Fibroblast of the aortic adventitia (primary cell): Measurements from ENCODE around the gene OR5H2. TPM values are rescaled to one million over a fixed set of nuclear protein-coding genes. Genes with fewer than 3 reads are reported as not detected.
A peak's percentile ranks its signal among the peaks of the same experiment; 100 is the strongest.

Experiments used
- DNase-seq: peaks from one replicate; pipeline ENCODE4 v3.0.0-alpha.2; 2010; ENCODE audit warnings: low read depth
- H3K4me3 ChIP-seq: 2 replicates; pipeline ENCODE4 v1.5.1; 2011; ENCODE audit warnings: low read depth, mild to moderate bottlenecking, control low read depth, low read length, moderate library complexity
- CTCF ChIP-seq: IDR thresholded peaks from 2 replicates; pipeline ENCODE4 v1.5.1; 2011; ENCODE audit warnings: mild to moderate bottlenecking, low read length, control low read depth, inconsistent platforms; ENCODE audit not compliant: insufficient read depth
- total RNA-seq: library from RNA; depleted of rRNA; stranded (reverse); fragments of >200 nt; gene quantifications from 2 replicates; pipeline ENCODE4 v1.2.3, GENCODE V29; 2012; ENCODE audit warnings: low replicate concordance

OR5H2 gene
- total RNA-seq, 1 donor: not detected

DNA sequence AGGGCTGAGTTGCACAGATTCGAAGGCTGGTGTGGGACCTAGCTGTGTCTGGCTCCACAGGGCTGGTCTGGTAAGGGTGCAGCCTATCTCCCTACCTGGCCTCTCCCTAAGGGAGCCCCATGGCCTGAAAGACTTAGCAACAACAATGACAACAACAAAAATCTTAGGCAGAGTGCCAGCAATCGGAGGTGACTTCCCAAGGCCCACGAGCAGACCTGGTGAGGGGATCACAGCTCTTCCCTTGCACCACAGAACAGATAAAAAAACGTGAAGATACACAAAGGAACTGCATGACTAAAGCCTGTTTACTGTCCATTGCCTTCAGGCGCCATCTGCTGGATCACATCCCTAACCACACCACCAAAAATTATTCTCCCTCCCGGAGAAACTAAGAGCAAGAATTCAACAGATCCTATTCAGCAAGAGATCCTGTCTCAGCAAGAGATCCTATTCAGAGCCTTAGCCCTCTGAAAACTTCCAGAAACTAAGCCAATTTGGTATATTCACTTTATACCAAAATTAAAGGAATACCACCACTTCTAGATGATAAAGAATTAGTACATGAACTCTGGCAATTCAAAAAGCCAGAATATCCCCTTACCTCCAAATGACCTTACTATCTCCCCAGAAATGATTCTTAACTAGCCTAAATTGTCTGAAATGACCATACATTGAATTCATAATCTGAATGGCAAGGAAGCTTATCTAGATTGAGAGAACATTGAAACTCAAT, 47.3 kb downstream of the OR5H2 start:
- DNase-seq: peak; percentile 63

DNA sequence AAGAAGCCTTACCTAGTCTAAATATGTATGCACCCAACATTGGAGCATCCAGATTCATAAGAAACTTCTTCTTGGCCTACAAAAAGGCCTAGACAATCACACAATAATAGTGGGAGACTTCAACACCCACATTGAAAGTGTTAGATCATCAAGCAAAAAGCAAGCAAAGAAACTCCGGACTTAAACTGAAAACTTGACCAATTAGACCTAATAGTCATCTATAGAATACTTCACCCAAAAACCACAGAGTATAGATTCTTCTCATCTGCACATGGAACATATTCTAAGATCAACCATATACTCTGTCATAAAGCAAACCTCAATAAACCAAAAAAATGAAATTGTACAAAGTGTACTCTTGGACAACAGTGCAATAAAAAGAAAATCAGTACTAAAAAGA, 49.0 kb downstream of the OR5H2 start:
- DNase-seq: no peak
- no peak overlapping the region for H3K4me3 ChIP-seq
- TF ChIP-seq CTCF: no peak

More for the DNA sequence above, 47.3 kb downstream of the OR5H2 start:
- TF ChIP-seq CTCF: peak; percentile 79
- H3K4me3 ChIP-seq: no peak overlapping the region

Other genes with a start within 250 kb of the OR5H2 start
- gene GABRR3, start 247.2 kb upstream of the OR5H2 start, total RNA-seq: not detected in 2 replicates
- not detected in 2 replicates for gene OR5AC2, start 195.3 kb upstream of the OR5H2 start, total RNA-seq
- gene OR5H1, start 151.8 kb upstream of the OR5H2 start, total RNA-seq: not detected in 2 replicates
- not detected in 2 replicates for gene OR5H14, start 135.0 kb upstream of the OR5H2 start, total RNA-seq
- gene OR5H15, start 115.8 kb upstream of the OR5H2 start, total RNA-seq: not detected in 2 replicates
- gene OR5H6, start 18.3 kb upstream of the OR5H2 start, total RNA-seq: not detected in 2 replicates
- gene OR5K4, start 71.3 kb downstream of the OR5H2 start, total RNA-seq: not detected in 2 replicates
- not detected in 2 replicates for gene OR5K3, start 108.2 kb downstream of the OR5H2 start, total RNA-seq
- 0.57 TPM in 1 of 2 replicates, not detected in the other for gene OR5K1, start 180.7 kb downstream of the OR5H2 start, total RNA-seq
- gene OR5K2, start 215.2 kb downstream of the OR5H2 start, total RNA-seq: not detected in 2 replicates
- gene CLDND1, start 240.4 kb downstream of the OR5H2 start, total RNA-seq: 65.2 and 88.0 TPM in 2 replicates
- gene GPR15, start 249.5 kb downstream of the OR5H2 start, total RNA-seq: not detected in 2 replicates